ENCODE data around the gene CST1.

Gene CST1

GRCh38 chr20:23710771-23711170 lies 40.0 kb downstream of the CST1 start:
- no peak for DNase-seq (ENCODE audit: low read depth in 2 of 2)

- no peak for DNase-seq (ENCODE audit: low read depth in 2 of 2)
Measured at GRCh38 chr20:23705895-23706294, 44.8 kb downstream of the CST1 start.

GRCh38 chr20:23702021-23702420 lies 48.7 kb downstream of the CST1 start:
- DNase-seq (ENCODE audit: low read depth in 2 of 2): no peak

GRCh38 chr20:23700931-23701330 lies 49.8 kb downstream of the CST1 start:
- no peak for DNase-seq (ENCODE audit: low read depth in 2 of 2)

- no peak for DNase-seq (ENCODE audit: low read depth in 2 of 2)
Measured at GRCh38 chr20:23697947-23698346, 52.8 kb downstream of the CST1 start.
